ENCODE measurements around the gene HGFAC.

DNA sequence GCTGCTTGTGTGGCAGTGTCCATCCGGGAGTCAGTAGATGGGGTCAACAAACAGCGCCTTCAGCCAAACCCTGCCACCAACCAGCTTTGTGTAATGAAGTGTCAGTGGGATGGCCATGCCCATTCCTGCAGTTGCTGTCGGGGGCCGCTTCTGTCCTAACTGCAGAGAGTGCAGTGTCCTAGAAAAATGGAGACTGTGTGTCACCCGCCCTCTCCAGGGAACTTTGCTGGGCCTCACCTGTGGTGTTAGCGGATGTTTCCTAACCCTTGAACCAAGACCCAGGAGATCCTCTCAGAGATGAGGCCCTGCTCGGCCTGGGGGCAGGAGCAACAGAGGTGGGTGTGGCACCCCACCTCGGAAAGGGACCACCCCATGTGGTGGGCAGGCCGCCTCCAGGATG, 35.3 kb upstream of the HGFAC start:
- TF ChIP-seq ELF4 (CRISPR knock-in tag; IDR thresholded peaks at IDR 0.05; ENCODE audit: low read depth), result no peak
- TF ChIP-seq, protein P1, sequence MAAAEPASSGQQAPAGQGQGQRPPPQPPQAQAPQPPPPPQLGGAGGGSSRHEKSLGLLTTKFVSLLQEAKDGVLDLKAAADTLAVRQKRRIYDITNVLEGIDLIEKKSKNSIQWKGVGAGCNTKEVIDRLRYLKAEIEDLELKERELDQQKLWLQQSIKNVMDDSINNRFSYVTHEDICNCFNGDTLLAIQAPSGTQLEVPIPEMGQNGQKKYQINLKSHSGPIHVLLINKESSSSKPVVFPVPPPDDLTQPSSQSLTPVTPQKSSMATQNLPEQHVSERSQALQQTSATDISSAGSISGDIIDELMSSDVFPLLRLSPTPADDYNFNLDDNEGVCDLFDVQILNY (CRISPR knock-in tag; IDR thresholded peaks at IDR 0.05), result no peak
- TF ChIP-seq FOXJ3 (CRISPR knock-in tag; IDR thresholded peaks at IDR 0.05; ENCODE audit: borderline replicate concordance), result no peak
- TF ChIP-seq, protein P2, sequence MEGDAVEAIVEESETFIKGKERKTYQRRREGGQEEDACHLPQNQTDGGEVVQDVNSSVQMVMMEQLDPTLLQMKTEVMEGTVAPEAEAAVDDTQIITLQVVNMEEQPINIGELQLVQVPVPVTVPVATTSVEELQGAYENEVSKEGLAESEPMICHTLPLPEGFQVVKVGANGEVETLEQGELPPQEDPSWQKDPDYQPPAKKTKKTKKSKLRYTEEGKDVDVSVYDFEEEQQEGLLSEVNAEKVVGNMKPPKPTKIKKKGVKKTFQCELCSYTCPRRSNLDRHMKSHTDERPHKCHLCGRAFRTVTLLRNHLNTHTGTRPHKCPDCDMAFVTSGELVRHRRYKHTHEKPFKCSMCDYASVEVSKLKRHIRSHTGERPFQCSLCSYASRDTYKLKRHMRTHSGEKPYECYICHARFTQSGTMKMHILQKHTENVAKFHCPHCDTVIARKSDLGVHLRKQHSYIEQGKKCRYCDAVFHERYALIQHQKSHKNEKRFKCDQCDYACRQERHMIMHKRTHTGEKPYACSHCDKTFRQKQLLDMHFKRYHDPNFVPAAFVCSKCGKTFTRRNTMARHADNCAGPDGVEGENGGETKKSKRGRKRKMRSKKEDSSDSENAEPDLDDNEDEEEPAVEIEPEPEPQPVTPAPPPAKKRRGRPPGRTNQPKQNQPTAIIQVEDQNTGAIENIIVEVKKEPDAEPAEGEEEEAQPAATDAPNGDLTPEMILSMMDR (IDR thresholded peaks at IDR 0.05), result no peak
- TF ChIP-seq, protein P3, sequence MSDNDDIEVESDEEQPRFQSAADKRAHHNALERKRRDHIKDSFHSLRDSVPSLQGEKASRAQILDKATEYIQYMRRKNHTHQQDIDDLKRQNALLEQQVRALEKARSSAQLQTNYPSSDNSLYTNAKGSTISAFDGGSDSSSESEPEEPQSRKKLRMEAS (CRISPR knock-in tag; IDR thresholded peaks at IDR 0.05), result no peak

Data from WTC11 (cell line).